Stimulated activated CD4-positive, alpha-beta T cell treated with anti-CD3 and anti-CD28 coated beads, Interleukin-4, amount 100 ng/mL, for 1 hour (primary cell): ENCODE results near the gene DPF3.
A peak's percentile ranks its signal among the peaks of the same experiment; 100 is the strongest.

Experiments
- DNase-seq: peaks from one replicate; pipeline ENCODE4 v3.0.0-alpha.2; 2020

Gene DPF3

DNA sequence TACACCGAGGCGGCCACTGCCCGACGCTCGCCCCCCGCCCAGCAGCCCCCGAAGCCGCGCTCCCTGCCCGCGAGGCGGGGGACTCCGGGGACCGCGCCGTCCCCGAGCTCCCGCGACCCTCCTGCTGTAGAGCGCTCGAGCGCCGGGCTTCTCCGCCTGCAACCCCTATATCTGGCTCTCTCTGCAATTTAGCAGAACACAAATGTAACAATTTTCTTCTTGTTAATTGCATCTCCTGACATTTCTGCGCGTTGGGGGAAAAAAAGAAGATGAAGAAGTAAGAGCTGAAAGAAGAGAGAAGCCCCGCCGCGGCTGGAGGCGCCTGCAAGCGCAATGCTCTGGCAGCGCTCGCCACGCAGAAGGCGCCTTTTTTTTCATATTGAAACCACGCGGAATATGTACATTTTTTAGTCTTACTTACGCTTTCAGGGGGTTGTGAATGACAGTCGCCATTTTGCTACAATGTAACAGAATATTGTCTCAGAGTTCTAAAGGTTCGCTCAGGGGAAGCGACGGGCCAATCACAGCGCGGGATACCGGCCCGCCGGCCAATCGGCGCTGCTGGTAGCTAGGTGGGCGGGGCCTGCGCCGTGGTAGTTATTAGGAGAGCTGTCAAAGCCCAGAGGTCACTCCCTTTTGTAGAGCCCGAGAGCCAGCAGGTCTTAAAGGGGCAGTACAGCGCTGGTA, at the start of gene DPF3:
DPF3 (minus strand) TSS at position 466 of the 687 bp plus-strand sequence; CDS start at position 453, 13 bp downstream.
- peak; percentile 93 for DNase-seq

DNA sequence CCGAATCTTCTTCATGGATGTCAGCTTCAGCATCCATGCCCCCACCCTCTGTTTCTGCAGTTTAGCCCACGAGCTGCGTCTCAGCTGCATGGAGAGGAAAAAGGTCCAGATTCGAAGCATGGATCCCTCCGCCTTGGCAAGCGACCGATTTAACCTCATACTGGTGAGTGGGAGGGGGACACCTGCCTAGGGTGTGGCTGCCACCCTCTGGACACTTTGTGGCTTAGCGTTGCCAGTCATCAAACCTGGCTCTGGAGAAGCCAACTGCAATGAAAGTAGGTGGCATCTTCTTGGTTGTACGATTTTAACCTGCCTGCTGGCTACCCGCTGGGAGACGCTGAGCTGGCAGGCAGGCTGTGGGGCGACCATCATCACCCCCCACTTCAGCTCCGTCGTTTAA, 49.0 kb upstream of the DPF3 start:
- no peak for DNase-seq

DNA sequence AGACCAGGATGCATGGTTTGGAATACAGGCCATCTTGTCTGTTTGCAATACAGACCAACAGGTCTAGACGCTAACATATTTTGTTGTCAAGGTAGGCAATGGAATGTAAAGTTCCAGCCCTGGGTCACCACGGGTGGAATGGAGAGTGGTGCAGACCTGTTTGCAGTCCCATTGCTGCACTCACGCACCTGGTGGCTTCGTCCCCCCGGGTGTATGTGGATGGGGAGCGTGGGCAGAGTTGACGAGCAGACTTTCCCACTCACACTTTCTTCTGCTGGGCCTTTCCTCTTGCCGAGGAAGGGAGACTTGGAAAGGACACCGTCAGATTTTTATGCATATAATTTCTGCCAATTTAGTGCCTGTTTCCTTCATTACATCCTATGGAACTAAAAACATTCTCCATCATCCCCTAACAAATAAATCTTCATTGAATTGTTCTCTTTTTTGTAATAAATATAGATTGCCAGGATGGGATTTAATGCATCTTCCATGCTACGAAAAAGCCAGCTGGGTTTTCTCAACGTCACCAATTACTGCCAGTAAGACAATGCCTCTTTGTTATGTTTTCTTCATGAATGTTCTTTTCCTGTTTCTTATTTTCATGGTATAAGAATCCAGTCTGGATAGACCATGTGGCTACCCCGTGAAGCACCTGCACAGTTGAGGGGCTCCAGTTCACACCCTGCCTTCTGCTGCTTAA, 47.5 kb upstream of the DPF3 start:
- DNase-seq = no peak

DNA sequence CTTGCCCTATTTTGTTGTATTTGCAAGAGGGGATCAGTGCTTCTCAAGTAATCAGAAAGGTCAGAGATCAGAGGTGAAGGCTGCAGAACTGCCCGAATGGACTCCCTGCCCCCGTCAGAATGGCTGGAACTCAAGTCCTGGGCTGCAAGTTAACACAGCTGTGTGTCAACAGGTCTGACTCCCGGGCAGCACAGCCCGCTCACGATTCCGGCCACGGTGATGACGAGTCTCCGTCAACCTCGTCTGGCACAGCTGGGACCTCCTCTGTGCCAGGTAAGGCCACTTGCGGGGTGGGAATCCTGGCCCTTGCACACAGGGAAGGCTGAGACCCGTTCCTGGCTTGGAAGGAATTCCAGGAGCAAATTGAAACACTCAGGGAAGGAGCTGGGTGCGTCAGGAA, 45.7 kb upstream of the DPF3 start:
- DNase-seq = no peak

DNA sequence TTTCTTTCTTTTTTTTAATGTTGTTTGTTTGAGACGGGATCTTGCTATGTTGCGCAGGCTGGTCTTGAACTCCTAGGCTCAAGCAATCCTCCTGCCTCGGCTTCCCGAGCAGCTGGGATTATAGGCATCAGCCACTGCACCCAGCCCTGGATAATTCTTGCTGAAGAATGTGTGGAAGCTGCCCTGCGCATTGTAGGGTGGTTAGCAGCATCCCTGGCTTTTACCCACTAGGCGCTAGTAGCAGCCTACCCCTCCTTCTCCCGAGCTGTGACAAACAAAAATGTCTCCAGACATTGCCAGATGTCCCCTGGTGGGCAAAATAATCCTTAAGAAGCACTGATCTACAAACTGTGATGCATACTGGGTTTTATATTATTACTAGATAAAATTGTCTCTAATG, 39.0 kb upstream of the DPF3 start:
- no peak for DNase-seq

DNA sequence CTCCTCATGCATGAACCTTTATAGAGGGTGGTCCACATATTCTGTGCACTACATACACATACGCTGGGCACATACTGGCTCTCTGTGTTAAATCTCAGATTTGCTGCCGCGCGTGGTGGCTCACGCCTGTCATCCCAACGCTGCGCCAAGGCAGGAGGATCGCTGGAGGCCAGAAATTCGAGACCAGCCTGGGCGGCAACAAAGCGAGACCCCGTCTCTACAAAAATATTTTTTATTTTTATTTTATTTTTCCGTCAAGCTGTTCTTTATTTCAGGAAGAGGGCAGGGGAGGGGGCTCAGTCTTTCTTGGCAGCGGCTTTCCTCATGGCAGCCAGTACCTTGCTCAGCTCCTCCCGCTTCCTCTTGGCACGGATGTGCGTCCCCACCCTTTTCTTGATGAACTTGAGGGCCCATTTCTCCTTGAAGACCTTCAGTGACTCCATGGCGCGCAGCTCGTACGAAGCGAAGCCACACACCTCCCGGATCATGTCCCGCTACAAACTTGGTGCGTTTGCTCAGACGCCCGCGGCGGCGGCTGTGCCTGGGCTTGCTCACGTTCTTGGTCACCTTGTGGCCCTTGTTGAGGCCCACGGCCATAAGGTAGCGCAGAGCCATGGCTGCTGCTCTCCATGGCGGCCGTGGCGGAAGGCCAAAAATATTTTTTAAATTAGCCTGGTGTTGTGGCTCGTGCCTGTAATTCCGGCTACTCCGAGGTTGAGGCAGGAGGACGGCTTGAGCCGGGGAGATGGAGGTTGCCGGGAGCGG, 35.6 kb upstream of the DPF3 start:
- DNase-seq = no peak

DNA sequence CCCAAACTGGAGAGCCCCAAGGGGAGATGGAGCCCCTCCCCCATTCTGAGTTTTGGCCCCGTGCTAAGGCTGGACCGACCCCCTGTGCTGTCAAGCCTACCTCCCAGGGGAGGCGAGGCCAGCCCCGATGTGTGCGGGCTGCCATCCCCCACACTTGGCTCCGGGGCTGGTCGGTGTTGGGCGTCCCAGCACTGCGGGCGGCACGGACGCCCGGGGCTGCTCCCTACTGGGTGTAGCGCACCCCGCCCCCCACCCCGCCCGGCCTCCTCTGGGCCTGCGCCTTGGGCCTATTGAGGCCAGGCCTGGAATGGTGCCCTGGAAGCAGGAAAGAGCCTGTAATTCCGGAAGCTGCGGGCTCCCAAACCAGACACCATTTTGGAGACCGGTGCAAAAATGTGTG, 35.0 kb upstream of the DPF3 start:
- no peak for DNase-seq

DNA sequence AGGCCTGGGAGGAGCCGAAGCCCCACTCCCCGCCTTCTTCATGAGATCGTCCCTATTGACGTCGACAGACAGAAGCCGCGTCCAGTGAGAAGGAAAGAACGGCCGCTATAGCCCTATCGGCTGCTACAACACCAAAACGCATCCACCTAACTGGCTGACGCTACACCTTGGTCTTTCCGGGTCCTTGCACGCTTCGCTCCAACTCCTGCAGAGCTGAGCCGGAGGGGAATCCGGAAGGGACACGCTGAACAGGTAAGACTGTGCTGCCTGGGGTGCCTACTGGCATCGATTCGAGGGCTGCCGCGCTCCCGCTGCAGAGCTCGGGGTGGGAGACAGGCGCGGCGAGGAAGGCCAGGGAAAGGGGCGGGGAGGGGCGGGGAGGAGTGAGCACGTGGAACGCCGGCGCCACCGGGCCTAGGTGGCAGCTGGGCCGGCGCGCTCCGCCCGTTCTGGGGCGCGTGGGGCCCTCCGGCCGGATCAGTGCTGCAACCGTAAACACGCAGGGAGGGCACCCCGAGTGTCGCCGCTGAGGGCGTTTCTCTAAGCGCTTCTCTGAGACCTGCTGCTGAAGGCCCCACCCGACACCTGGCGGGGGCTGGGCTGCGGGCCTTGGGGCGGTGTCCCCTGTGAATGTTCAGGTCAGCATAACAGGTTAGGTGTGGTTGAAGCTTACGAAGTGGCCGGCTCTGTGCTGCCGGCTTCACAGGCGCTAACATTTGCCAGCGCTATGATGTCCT, 32.6 kb upstream of the DPF3 start, which contains the start of gene DCAF4:
DCAF4 (plus strand) TSS at position 173 of the 737 bp plus-strand sequence. CDS start 11,515 bp downstream, outside the sequence.
- DNase-seq = peak; percentile 91

DNA sequence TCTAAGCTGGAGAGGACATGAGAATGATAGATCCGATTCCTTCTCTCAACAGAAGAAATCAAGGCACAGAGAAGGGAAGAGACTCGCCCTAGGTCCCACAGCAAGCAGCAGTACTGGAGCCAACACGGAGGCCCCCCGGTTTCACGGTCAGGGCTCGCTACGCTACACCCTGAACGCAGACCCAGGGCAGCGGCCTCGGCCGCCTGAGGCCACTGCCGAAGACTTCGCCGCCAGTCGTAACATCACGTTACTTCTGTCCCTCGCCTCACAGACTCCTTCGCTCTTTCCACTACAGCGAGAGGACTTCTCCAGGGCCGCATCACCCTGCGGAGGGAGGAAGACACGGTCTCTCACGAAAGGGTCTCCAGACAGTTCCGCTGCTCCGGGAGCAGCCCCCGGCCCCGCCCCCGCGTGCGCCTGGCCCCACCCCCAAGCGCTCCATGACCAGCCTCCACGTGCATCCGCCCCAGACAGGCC, 32.0 kb upstream of the DPF3 start:
- DNase-seq = no peak

DNA sequence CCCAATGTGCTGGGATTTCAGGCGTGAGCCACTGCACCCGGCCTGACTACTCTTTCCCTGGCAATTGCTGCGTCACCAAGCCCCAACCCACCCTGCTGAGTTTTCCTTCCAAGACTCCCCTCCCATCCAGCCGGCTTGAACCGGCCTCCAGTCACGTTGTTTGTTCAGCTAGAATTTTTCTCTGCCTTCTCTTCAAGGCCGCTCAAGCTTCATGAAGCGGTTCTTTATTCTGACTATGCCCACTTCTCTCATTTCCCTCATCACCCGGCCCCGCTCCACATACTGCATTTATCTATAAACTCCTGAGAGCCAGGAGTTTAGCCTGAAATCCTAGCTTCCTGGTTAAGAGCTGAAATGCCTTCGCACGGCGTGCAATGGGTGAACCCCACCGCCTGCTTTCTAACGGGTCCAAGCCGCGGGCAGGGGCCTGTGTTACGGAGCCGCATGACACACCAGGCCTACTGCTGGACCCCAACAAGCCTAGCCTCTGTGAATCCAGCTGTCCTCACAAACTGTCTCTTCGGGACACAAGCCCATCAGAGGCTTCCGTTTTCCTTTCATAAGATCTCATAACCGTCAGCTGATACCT, 31.4 kb upstream of the DPF3 start:
- DNase-seq = no peak

DNA sequence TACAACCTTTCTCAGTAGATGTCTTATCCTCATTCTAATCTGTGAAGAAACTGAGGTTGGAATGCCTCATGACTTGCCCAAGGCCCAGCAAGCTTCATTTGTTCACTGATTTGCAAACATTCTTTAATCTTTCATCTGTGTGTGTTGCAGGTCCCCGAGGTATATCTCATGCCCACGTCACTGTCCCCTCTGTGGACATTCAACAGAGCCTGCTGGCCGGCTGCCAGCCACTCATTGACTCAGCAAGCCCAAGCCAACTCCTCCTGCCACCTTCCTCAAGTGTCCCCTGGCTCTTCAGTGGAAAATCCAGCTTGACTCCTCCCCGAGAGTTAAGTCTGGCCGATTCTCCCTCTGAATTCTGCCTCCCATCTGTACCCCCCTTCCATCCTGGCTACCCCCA, 30.4 kb upstream of the DPF3 start:
- DNase-seq = no peak

DNA sequence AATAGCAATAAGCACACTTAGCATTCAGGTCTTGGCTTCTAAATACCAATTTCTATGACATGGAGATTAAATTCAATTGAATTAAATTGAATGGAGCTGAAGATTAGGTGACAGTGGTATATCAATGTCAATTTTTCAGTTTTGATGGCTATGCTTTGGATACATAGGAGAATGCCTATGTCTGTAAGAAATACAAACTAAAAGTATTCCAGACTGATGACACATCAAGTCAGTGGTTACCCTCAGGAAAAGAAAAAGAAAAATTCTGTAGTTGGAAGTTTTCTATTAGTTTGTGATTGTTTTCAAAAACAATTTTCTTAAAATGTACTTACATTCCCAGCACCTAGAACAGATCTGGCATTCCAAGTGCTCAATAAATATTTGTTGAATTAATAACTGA, 27.5 kb upstream of the DPF3 start:
- no peak for DNase-seq

DNA sequence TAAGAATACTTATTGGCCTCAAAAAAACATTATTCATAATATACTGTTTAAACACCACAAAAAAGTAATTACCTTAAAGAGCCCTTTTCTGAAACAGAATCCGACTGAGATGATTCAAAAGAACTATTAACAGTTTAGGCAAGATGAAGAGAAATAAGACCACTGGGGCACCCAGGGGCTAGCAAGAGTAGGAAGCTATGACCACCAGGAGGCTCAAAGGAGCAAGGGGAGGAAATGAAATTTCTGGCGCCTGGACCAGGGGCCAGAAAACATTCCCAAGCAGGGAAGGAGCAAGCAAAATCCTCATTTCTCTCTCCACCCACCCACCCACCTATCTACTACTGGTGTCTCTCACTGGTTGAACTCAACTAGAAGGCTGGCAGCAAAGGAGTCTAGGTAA, 26.1 kb upstream of the DPF3 start:
- no peak for DNase-seq

DNA sequence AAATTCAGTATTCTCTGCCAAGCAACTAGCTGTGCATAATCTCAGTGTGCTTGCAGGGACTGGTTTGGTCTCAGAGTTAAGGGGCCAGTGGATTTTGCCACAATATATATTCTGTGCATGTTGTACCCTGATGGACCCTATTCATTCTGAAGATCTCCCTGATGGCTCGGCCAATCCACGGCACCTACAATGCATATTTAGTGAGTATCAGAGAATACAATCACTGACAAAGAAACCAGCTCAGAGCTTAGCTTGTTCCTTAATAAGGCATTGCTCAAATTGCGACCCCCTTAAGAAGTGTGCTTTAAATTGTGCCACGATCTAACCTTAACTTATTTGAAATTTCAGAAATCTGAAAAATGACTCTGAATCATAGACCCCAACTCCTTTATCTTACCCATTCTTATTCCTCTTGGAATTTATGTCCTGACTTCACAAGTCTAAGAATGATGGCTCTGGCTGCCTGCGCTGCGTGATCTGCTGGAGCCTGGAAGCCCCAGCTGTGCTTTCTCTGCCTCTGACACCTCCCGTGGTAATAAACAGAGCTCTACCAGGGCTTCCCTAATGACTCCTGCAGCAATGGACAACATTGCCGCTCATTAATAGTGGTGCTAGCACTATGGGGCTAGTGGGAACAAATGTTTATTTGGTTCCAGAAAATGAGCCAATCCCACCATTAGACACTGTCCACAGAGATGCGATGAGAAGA, 23.3 kb upstream of the DPF3 start:
- no peak for DNase-seq

DNA sequence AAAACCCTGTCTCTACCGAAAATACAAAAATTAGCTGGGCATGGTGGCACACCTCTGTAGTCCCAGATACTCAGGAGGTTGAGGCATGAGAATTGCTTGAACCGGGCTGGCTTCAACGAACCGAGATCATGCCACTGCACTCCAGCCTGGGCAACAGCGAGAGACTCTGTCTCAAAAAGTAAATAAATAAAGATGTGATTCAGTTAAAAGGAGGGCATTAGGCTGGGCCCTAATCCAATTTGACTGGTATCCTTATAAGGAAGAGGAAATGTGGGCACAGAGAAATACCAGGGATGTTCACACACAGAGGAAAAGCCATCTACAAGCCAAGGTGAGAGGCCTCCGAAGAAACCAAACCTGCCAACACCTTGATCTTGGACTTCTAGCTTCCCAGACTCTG, 22.3 kb upstream of the DPF3 start:
- DNase-seq = no peak

DNA sequence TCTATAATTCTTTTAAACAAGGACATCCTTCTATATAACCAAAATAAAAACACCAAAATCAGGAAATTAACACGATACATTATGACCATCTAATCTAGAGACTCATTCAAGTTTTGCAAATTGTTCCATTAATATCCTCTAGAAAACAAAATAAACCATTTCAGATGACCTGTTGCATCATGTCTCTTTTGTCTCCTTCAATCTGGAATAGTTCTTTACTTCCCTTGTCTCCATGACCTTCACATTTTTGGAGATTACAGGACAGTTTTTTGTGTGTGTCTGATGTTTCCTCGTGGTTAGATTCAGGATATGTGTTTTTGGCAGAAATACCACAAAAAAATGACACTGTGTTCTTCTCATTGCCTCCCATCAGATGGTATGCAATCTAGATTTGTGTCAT, 19.9 kb upstream of the DPF3 start:
- no peak for DNase-seq

DNA sequence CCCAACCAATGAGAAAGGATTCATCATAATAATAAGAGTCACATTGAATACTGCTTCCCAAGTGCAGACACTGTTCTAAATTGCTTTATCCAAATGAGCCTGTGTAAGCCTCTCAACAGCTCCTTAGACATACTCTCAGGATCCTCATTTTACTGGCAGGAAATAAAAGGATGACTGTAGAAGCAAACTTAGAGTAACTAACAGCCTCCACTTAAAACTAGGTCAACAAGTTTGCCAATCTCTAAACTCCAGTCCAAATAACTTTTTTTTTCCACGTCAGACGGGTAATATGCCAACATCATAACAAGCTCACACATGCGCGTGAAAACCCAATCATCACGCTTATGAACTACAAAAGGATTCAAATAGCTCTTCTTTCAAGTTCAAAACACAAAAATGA, 15.3 kb upstream of the DPF3 start:
- DNase-seq = no peak

DNA sequence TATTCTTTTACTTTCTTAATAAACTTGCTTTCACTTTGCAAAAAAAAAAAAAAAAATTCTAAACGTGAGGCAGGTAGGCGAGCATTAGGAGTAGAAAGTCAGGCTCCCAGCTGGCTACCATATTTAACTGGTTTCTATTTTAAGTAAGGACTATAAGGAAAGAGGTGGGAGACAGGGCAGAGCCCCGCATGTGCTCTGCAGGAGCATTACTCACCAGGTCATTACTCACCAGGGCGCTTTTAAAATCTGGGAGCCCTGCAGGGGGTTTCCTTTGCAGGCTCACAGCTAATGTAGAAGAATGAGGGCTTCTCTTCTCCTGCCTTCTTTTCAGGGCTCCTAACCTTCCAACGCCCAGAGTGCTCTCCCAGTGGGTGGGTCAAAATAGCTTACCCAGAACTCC, 14.0 kb upstream of the DPF3 start:
- no peak for DNase-seq

DNA sequence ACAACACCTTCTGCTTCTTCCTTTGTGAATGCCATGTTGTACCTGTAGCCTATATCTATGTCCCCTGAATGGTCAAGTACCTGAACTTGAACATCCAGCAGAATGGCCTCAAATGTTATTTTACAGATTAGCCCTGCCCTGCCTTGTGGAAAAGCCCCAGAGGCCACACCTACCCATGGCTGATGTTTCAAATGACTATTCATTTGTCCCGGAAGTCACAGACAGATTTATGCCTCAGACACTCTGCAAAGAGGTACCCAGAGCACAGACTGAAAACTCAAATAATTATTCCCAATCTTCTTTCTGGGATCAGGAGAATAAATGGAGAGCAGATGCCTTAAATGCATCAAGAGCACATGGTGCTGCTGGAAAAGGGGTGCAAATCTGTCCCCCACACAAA, 13.0 kb upstream of the DPF3 start:
- DNase-seq = no peak

DNA sequence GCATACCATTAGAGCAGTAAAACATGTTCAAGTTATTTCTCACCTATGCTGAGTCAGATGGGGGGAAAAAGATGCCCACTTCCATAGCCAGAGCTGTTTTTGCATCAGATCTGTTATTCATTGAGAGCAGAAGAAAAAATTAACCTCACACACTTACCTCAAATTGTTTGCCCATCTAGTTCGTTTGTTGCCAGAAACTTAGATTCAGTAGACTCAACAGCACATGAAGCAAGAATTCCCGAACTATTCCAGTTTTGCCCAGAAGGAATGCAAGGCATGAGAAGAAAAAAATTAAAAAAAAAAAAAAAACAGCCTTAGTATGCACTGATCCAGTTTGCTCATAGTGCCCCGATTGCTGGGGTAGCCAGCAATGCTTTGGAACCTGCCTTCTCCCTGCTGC, 12.4 kb upstream of the DPF3 start:
- DNase-seq = no peak

DNA sequence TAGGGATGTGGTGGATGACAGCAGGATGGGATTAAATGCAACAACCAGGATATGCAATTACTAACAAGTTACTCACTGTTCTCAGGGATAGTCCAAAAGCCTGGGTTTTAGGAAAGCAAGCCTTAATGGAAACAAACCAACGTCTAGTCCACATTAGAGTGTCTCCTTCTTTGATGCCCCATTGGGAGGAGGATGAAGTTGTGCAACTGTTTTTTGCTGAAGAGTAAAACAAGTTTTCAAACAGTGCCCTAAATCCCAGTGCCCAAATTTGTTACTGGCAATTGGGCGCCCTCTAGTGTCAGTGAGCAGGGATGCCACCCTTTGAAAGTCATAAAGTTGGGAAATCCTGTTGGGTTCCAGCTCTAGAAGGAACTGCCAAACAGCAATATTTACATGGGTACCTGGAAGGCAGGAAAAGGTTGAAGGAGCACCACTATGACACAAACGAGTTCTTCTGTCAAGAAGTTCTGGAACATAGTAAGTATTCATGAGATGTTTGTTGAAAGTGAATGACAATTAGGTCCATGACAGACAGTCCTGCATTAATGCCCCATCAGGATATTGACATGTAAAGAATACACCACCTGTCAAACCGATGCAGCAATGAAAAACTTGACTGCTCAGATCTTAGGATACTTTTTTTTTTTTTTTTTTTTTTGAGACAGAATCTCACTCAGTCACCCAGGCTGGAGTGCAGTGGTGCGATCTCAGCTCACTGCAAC, 11.1 kb upstream of the DPF3 start:
- DNase-seq = peak; percentile 54
